Activated CD4-positive, alpha-beta T cell treated with anti-CD3 and anti-CD28 coated beads, Interleukin-2, amount 10 ng/mL, durations not matched to agents 24 days and 14 days (primary cell): ENCODE results near the gene NKX1-2. TPM values are rescaled to one million over a fixed set of nuclear protein-coding genes. Genes with fewer than 3 reads are reported as not detected.

Source experiments
- DNase-seq: peaks from one replicate; pipeline ENCODE4 v3.0.0; 2022
- H3K27ac Mint-ChIP-seq: one replicate; pipeline ENCODE4 v1.8.0; 2022; ENCODE audit warnings: mild to moderate bottlenecking, mixed read lengths
- H3K27me3 Mint-ChIP-seq: one replicate; pipeline ENCODE4 v1.8.0; 2022; ENCODE audit warnings: mixed read lengths
- H3K36me3 Mint-ChIP-seq: one replicate; pipeline ENCODE4 v1.8.0; 2022; ENCODE audit warnings: low read depth, mild to moderate bottlenecking, mixed read lengths
- H3K4me1 Mint-ChIP-seq: one replicate; pipeline ENCODE4 v1.8.0; 2021; ENCODE audit warnings: mixed read lengths
- H3K4me3 Mint-ChIP-seq: one replicate; pipeline ENCODE4 v1.8.0; 2022; ENCODE audit warnings: mild to moderate bottlenecking, moderate library complexity, mixed read lengths
- H3K9me3 Mint-ChIP-seq: one replicate; pipeline ENCODE4 v1.8.0; 2021; ENCODE audit warnings: mixed read lengths
- intact Hi-C: fragments of 100-400 bp; cut with micrococcal nuclease; formaldehyde crosslinking; loops from one replicate; pipeline ENCODE4 v1.15.1; 2023
- total RNA-seq: library from RNA; stranded (reverse); gene quantifications from 2 replicates; pipeline ENCODE4 v1.2.3, GENCODE V29; 2022

The NKX1-2 gene
- total RNA-seq, 1 donor from 2014 or later = not detected

GRCh38 chr10:124407456-124407855 lies 42.4 kb downstream of the NKX1-2 start:
- no peak overlapping the region for H3K4me3 Mint-ChIP-seq
- H3K4me1 Mint-ChIP-seq = peaks cover 8% of the 10 kb centered on the region
- H3K27me3 Mint-ChIP-seq = no peaks in the 10 kb centered on the region
- H3K36me3 Mint-ChIP-seq = peaks cover 33% of the 10 kb centered on the region
- H3K9me3 Mint-ChIP-seq = no peaks in the 10 kb centered on the region
- H3K27ac Mint-ChIP-seq = no peak overlapping the region
- intact Hi-C loops = no loop called here
- no peak for DNase-seq

DNA sequence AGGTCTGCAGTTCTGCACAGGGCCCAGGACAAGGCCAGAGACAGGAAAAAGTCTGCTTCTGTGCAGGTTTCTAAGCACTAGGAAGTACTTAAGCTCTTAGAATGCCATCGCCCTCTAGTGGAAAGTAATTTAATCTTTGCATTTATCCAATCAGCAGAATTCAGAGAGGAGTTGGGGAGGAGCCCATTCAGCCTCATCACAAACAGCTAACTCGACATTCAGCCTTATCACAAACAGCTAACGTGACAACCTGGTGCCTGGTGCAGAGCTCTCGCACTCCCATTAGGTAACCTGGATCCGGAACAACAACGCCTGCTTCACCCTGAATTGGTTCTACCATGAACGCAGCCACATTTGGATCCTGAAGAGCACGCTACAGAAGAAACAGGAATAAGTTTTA lies 46.3 kb downstream of the NKX1-2 start:
- no peaks in the 10 kb centered on the region for H3K27me3 Mint-ChIP-seq
- peak; percentile 83 for DNase-seq
- H3K36me3 Mint-ChIP-seq = peaks cover 38% of the 10 kb centered on the region
- no peak overlapping the region for H3K4me3 Mint-ChIP-seq
- intact Hi-C loops = loop anchor here (1.0 kb wide), 1 partner anchor 409 kb away; no protein-coding TSS in a partner anchor
- no peaks in the 10 kb centered on the region for H3K9me3 Mint-ChIP-seq
- no peak overlapping the region for H3K27ac Mint-ChIP-seq
- H3K4me1 Mint-ChIP-seq = peaks cover 8% of the 10 kb centered on the region

- H3K27ac Mint-ChIP-seq = no peak overlapping the region
- peaks cover 33% of the 10 kb centered on the region for H3K36me3 Mint-ChIP-seq
- no peak for DNase-seq
- peaks cover 8% of the 10 kb centered on the region for H3K4me1 Mint-ChIP-seq
- H3K4me3 Mint-ChIP-seq = no peak overlapping the region
- H3K27me3 Mint-ChIP-seq = no peaks in the 10 kb centered on the region
- no peaks in the 10 kb centered on the region for H3K9me3 Mint-ChIP-seq
- intact Hi-C loops = no loop called here
Observed at GRCh38 chr10:124402273-124402672, 47.6 kb downstream of the NKX1-2 start.

GRCh38 chr10:124401633-124402032 lies 48.2 kb downstream of the NKX1-2 start:
- intact Hi-C loops = no loop called here
- H3K9me3 Mint-ChIP-seq = no peaks in the 10 kb centered on the region
- peaks cover 8% of the 10 kb centered on the region for H3K4me1 Mint-ChIP-seq
- H3K27me3 Mint-ChIP-seq = no peaks in the 10 kb centered on the region
- no peak for DNase-seq
- no peak overlapping the region for H3K27ac Mint-ChIP-seq
- peaks cover 29% of the 10 kb centered on the region for H3K36me3 Mint-ChIP-seq
- no peak overlapping the region for H3K4me3 Mint-ChIP-seq

Other genes starting within 250 kb of the NKX1-2 start
- 40.2 and 41.0 TPM in 2 replicates for gene OAT, start 31.1 kb downstream of the NKX1-2 start, total RNA-seq
- 8.1 and 8.6 TPM in 2 replicates for gene LHPP, start 11.8 kb upstream of the NKX1-2 start, total RNA-seq